GM23248 (cell line): Measurements from ENCODE around the gene SP110.

ENCODE experiments used
- EZH2 ChIP-seq: fragments of 200-600 bp; sonication (generic); IDR thresholded peaks from 2 replicates; pipeline ENCODE4 v1.6.1; 2018; ENCODE audit warnings: antibody characterized with exemption, mild to moderate bottlenecking; ENCODE audit not compliant: insufficient read depth, poor library complexity, severe bottlenecking
- EZH2phosphoT487 ChIP-seq: fragments of 200-600 bp; sonication (generic); IDR thresholded peaks from 2 replicates; pipeline ENCODE4 v1.6.1; 2018; ENCODE audit warnings: antibody characterized with exemption, moderate library complexity, mild to moderate bottlenecking, low read depth; ENCODE audit not compliant: insufficient read depth

GRCh38 chr2:230162981-230163380 is 56.8 kb downstream of the SP110 start:
- no peak for TF ChIP-seq EZH2phosphoT487
- TF ChIP-seq EZH2: no peak
